ENCODE measurements around the gene CNOT8. TPM values are rescaled to one million over a fixed set of nuclear protein-coding genes. Genes with fewer than 3 reads are reported as not detected.

The CNOT8 gene
- polyA plus RNA-seq, 4 donors, result 72.4 to 88.6 (median 84.6) TPM

DNA sequence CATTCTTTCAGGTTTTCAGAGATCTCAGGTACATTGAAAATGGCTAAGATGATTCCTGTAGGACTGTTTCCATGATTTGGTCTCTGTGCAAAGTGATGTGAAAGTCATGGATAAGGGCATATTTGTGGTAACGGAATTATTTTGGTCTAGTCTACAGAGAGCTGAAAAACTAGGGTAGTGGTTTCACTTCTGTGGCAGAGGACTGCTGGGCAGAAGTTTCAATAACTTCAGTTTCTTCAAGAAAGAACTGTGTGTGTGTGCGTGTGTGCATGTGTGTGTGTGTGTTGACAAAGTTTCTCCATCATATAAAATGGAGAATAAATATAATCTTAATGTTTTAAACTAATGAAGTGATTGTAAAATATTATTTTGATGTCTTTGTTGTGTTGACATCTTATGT lies 4.3 kb downstream of the CNOT8 start:
- DNase-seq (ENCODE audit: low read depth in 4 of 4, low spot score in 3 of 4), result no peak

DNA sequence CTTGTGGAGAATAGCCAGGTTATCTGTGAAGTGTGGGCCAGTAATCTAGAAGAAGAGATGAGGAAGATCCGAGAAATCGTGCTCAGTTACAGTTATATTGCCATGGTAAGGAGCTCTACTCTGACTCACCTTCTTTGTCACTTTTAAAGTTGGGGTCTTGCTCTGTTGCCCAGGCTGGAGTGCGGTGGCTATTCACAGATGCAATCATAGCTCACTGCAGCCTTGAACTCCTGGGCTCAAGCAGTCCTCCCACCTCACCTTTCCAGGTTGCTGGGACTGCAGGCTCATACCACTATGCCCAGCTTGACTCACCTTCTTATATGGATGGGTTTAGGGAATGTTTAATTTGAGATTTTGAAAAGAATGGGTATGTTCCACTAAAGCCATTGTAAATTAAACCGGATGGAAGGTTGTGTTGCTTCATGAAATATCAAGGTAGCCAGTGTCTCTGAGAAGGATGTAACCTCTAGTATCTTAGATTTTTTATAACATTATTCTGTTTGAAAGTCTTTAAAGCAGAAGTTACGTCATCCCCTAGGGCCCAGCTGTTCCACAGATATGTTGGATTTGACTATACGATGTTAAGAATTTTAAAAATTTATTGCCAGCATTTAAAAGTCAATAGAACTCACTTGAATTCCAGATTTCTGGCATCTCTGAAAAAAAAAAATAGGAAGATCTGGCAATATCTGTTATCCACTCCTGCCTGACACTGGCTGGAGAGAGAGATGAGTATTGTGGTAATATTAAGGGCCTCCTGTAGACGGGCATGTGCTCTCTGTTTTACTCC lies 5.1 kb downstream of the CNOT8 start:
- DNase-seq (ENCODE audit: low read depth in 4 of 4, low spot score in 3 of 4), result no peak

DNA sequence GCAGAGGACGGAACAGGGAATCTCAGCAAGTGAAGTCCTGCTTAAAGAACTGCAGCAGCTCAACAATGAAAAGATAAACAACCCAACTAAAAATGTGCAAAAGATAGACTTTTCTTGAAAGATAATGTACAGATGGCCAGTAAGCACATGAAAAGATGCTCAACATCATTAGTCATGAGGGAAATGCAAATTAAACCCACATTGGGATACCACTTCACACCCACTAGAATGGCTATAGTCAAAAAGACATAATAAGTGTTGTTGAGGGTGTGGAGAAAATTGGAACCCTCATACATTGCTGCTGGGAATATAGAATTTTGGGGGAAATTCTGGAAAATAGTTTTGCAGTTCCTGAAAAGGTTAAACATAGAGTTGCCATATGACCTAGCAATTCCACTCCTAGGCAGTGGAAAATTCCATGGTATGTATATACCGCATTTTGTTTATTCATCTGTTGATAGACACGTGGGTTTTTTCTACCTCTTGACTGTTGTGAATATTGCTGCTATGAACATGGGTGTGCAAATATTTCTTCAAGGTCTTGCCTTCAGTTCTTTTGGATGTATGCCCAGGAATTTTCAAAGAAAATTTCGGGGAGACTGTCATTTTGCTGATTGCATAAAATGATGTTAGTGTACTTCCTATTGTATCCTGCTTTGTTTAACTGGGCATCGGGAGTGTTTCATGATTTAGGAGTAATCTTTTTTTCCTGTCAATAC lies 7.2 kb downstream of the CNOT8 start:
- DNase-seq (ENCODE audit: low read depth in 4 of 4, low spot score in 3 of 4), result no peak

DNA sequence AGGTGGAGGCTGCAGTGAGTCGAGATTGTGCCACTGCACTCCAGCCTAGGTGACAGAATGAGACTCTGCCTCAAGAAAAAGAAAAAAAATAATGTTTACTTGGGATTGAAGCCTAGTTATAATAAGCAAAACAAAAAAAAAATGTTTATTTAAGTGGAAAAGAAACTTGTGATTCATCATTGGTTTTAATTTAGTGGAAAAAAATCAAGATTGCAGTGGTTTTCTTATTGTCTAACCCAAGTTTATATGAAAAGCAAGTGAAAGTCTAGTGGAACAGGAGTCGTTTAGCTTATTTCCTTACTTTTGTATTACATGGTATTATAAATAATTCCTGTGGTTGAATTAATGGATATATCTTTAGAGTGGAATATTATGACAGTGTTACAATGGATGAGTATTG lies 8.4 kb downstream of the CNOT8 start:
- DNase-seq (ENCODE audit: low read depth in 4 of 4, low spot score in 3 of 4), result no peak

DNA sequence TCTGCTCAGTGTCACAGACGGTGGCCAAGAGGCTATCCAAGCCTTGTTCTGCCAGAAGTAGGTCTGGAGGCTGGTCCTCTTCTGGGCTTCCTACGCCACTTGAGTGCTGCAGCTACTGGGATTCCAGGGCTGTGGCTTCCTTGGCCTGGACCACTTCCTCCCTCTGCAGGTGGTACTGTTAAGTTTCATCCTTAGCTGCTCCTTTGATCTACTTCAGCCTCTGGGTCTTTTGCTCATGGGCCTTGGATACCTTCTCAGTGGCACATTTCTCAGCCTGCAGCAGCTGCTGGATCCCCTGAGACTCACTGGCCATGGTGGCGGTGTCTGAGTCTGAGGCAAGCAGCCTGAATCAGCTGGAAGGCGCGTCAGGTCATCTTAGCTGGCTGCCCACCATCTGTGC lies 10.3 kb downstream of the CNOT8 start:
- no peak for DNase-seq (ENCODE audit: low read depth in 4 of 4, low spot score in 3 of 4)

DNA sequence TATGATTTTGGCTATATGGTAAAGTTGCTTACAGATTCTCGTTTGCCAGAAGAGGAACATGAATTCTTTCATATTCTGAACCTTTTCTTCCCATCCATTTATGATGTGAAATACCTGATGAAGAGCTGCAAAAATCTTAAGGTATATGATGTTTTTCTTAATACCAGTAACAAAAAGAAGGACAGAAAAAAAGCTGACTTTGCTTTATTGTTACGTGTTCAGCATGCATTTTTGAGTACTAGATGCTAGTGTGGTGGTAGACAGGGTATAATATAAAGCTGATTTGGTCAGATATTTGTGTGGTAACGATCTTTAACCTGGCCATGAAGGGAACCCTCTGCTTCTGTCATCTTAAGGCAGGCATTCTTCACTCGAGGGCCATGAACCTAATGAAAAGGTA lies 13.3 kb downstream of the CNOT8 start:
- no peak for DNase-seq (ENCODE audit: low read depth in 4 of 4, low spot score in 3 of 4)

DNA sequence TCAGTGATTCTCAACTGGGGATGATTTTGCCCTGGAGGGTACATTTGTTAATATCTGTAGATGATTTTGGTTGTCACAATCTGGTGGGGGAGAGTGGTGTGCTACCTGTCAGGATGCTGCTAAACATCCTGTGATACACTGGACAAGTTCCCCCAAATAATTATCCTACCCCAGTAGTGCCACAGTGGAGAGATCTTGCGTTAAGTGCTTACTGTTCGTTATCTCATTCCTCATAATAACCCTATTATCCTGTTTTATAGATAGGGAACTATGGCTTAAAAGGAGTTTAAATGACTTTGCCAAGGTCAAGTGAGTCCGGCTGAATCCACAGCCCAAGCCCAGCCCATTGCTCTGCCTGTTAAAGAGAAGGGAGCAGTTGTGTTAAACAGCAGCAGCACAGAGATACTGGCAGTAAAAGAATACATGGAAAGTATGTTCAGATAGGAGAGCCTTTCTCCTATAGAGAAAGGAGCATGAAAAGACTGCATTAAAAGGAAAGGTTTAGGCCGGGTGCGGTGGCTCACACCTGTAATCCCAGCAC lies 15.4 kb downstream of the CNOT8 start:
- no peak for DNase-seq (ENCODE audit: low read depth in 4 of 4, low spot score in 3 of 4)

DNA sequence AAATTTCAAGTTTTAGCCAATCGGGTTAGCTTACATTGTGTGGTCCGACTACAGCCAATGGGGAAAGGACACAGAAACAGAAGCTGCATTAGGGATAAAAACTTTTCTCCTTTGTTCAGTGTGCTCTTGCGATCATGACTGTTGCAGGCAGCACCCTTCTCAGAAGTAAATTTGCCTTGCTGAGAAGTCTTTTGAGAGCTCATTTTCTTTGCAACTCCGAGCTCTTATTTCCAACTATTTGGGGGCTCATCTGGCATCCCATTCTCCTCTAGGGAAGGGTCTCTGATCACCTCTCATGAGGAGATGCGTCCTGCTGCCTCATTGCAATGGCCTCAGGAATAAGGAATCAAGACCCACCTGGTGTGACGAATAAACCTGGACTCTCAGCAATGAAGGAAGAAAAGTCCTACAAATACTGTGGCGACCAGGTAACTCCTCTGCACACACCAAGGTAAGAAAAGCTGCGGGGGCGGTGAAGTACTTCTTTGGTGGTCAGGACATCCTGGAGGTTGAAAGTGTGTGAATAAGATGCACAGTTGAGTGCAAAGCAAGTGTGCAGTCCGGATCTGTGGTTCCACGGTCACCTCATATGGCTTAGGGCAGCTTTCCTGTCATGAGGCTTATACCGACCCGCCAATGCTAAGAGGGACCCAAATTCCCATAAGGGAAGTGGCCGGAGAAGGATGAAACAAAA lies 20.4 kb downstream of the CNOT8 start:
- no peak for DNase-seq (ENCODE audit: low read depth in 4 of 4, low spot score in 3 of 4)

DNA sequence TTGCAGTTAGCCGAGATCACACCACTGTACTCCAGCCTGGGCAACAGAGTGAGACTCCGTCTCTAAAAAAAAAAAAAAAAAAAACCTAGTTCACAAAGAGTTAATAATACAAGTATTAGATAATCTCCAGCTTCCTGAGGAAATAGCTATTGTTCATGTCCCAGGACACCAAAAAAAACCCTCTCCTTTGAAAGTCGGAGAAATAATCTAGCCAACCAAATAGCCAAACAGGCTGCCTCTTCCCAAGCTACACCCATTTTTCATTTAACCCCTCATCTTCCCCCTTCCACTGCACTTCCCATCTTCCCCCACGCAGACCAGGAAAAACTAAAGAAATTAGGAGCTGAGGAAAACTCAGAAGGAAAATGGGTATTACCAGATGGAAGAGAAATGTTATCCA lies 23.6 kb downstream of the CNOT8 start:
- no peak for DNase-seq (ENCODE audit: low read depth in 4 of 4, low spot score in 3 of 4)

DNA sequence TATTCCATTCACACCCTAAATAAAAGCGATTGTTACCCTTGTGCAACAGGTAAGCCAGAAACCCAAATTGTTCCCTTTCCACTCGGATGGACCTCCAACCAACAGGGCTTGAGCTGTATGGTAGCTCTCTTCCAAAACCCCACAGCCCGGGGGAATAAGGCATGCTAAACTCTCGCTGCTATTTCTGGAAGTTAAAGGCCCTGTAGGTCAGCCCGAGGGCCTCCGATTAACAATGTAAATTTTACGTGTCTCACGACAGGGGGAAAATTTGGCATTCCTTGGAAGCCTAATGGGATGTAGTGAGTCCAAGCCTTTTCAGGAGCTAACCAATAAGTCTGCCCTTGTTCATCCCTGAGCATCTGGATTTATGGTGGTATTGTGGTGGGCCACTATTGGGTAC lies 26.0 kb downstream of the CNOT8 start:
- DNase-seq (ENCODE audit: low read depth in 4 of 4, low spot score in 3 of 4), result no peak

DNA sequence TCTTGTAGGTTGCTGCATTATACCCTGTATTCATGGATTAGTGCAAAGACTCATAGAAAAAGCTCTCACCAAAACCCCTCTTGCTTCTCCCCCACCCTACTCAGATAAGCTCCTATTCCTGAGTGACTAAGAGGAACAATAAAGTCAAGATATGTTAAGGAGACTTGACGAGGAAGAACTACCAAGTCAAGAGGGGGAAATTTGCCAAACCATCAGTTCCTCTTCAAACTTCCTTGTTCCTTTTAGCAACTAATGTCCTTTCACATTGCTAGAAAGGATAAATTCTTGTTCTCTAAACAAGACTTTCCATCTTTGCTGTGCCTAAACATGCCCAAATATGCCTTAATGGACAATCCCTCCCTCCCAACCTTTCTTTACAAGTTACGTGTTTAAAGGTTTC lies 27.0 kb downstream of the CNOT8 start:
- DNase-seq (ENCODE audit: low read depth in 4 of 4, low spot score in 3 of 4), result no peak

DNA sequence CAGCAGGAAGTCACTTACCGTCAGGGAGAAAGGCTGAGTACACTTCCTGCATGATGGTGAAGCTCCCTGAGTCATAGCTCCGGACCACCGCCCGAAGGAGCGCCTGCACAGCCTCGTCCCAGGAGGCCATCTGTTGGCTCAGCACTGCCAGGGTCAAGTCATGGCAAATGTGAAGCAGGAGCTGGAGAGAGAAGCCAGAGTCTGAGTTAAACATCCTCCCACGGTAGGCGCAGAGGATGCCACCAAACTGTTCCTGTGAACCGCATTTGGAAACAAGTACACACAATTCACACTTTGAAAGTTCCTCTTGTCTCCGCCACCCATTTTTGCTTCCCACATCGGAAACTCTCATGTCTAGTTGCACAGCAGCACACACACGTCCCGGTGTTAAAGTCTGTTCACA lies 33.9 kb downstream of the CNOT8 start:
- no peak for DNase-seq (ENCODE audit: low read depth in 4 of 4, low spot score in 3 of 4)

DNA sequence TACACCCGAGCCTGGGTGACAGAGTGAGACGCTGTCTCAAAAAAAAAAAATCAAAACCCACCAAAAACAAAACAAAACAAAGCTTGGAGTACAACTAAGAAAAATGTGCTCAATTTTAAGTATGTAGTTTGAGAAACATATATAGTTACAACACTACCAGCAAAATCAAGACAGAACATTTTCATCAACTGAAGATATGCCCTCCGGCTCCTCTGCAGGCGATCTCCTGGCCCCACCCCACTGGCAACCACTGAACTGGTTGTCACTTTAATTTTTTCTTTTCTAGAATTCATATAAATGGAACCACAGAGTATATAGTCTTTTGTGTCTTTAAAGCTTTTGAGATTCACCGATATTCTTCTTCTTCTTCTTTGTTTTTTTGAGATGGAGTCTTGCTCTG lies 35.0 kb downstream of the CNOT8 start:
- DNase-seq (ENCODE audit: low read depth in 4 of 4, low spot score in 3 of 4), result no peak

DNA sequence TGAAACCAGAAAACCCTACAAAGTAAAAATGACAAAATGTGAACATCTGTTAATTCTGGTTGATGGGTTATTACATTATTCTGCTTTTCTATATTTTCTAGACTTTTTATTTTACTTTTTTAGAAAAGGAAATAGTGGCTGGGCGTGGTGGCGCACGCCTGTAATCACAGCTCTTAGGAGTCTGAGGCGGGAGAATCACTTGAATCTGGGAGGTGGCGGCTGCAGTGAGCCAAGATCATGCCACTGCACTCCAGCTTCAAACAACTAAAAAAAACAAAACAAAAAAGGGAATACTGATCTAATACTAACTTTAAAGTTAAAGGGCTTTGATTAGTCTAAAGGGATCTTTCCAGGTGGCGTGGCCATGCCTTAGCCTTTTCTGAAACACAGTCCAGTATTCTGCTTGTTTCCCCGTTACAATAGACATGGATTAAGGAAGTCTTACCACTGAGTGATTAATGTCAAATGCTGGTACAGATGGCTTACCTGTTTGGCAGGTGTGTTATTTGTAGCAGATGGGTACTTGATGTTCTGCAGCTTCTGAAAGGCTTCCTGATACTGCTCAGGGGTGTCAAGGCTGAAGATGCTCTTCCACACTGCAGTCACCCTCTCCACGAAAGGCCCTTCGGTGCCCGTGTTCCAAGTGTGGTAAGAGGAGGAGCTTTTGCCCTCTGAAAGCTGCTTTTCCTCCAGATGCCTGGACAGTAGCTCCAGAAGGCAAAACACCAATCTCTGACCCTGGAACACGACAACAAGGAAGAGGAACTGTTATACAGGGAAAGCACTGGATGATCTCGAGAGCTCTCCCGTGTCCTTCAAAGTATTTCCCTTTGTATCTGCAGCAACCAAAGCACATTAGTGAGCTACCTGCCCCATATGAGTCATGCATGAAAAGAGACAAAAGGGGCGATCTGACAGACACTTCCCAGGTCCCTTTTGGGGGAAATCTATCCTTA lies 37.5 kb downstream of the CNOT8 start:
- DNase-seq (ENCODE audit: low read depth in 4 of 4, low spot score in 3 of 4), result no peak

DNA sequence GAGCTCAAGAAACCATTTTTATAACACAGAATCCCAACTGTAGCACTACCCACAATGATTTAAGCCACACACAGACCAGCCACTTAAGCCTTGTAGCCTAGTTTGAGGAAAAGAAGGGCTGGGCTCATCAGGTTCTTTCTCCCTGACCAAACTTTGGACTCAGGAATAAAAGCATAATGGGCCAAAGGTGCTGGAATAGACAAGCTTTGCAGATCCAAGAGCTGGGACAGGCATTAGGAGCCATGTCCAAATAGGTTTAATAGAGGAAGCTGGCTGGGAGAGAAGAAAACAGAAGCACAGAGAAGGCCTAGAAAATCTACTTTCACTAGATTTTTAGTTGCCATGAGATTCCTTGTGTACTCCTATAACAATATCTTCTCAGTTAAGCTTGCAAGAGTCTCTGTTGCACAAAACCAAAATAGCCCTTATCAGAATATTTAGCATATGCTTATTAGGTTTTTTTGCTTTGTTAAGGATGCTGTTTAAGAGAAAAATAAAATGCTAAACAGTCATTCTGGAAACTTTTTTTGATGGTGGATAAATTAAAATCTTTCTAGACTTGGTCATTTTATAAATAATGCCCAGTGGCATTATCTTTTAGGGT lies 38.2 kb downstream of the CNOT8 start:
- DNase-seq (ENCODE audit: low read depth in 4 of 4, low spot score in 3 of 4), result no peak

DNA sequence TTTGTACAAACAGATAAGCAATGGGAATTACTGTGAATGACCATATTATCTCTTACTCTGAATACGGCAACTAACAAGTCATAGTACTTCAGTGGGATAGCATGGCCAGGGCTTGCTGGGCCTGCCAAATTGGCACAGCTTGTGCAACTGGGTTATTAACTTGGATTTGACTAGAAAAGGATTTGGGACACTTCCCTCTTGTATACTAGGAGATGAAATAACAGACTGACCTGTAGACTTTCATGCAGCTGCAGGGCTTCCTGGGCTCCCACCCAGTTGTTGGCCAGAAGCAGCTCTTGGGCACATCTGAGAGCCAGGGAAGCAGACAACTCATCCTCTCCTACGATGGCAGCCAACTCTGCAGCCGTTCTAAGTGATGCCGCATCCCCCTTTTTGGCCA lies 39.8 kb downstream of the CNOT8 start:
- no peak for DNase-seq (ENCODE audit: low read depth in 4 of 4, low spot score in 3 of 4)

DNA sequence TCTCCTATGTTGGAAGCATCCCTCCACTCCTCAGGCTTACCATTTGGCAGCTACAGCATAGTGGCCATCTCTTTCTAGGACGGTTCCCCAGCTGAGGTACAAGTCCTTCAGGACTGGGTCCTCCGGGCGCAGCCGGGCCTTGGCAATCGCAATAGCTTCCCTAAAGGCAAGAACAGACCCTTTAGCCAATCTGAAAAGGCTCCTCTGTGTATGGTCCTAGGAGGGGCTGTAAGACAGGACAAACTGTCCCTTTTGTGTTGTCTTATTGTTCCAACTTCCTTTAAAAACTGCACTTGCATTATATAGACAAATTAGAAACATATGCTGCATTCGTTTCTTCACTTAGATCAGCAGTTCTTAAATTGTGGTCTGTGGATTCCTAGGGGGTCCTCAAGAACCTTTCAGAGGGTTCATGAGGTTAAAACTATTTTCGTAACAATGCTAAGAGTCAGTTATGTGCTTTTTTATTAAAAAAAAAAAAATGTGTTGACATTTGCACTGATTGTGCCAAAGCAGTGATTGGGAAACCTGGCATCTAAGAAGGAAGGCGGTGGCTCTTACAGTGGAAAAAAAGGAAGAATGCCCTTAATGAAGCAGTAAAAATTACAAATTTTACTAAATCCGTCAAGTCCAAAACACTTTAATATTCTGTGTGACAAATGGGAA lies 40.9 kb downstream of the CNOT8 start:
- no peak for DNase-seq (ENCODE audit: low read depth in 4 of 4, low spot score in 3 of 4)

DNA sequence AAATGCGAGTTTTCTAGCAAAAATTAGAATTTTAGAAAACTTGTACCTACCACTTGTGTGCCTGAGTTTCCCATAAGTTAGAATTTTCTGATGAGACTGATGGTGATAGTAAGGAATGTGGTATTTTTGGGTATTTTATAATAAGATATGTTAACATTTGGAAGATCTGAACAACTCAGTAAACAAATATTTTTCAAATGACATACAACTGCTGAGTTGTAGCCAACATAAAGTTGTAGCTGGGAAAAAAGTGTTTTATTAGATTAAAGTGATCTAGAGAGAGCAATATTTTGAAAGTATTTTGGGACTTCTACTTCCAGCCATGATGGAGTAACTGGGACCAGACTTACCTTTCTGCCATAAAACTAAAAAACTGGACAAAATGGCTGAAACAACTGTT lies 41.6 kb downstream of the CNOT8 start:
- no peak for DNase-seq (ENCODE audit: low read depth in 4 of 4, low spot score in 3 of 4)

DNA sequence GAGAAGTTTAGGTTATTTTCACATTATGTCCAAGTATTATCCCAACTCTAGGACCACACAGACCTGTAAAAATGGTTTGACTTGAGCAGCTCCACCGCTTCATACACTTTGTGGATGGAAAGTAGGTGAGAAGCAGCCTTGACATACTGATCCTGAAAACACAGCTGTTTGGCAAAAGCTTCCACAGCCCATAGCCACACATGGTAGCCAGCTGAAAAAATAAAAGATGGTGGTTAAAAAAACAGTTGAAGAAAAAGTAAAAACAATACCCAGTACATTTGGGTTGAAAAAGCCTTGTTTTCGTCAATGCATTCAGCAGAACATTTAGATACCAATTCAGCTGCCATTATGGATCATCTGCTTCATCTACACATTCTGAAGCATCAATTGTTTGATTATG lies 42.8 kb downstream of the CNOT8 start:
- DNase-seq (ENCODE audit: low read depth in 4 of 4, low spot score in 3 of 4), result no peak

Measured in right renal pelvis (tissue), 4 donors.